BJ (cell line): ENCODE data around the gene SLC22A8. TPM values are rescaled to one million over a fixed set of nuclear protein-coding genes. Genes with fewer than 3 reads are reported as not detected.

ENCODE experiments used
- CTCF ChIA-PET: fragments of 350-600 bp; formaldehyde crosslinking; extraction: SDS; loops from one replicate; lab custom pipeline; 2021; ENCODE audit warnings: antibody characterized with exemption, inconsistent platforms; lab: Yijun Ruan, JAX
- POLR2A ChIA-PET: fragments of 300-600 bp; sonication (Branson Sonifier 250); formaldehyde crosslinking; extraction: SDS; loops from one replicate; lab custom pipeline; 2021; ENCODE audit warnings: antibody characterized with exemption; lab: Charles Lee
- DNase-seq: peaks from one replicate; pipeline ENCODE4 v3.0.0-alpha.2; 2011; ENCODE audit warnings: low read depth
- H3K27me3 ChIP-seq: 2 replicates; pipeline ENCODE4 v1.6.0; 2011; ENCODE audit warnings: low read length; ENCODE audit not compliant: control insufficient read depth, insufficient read depth
- H3K36me3 ChIP-seq: 2 replicates; pipeline ENCODE4 v1.5.1; 2011; ENCODE audit warnings: low read length; ENCODE audit not compliant: control insufficient read depth, insufficient read depth
- H3K4me3 ChIP-seq: 2 replicates; pipeline ENCODE4 v1.5.1; 2011; ENCODE audit warnings: low read depth, mild to moderate bottlenecking, control low read depth, low read length
- polyA plus RNA-seq: library from polyadenylated mRNA; depleted of rRNA; stranded (reverse); fragments of >200 nt; gene quantifications from 2 replicates; pipeline ENCODE4 v1.2.3, GENCODE V29; 2011
- TF ChIP-seq, protein P1 (sequence below): IDR thresholded peaks from 2 replicates; pipeline ENCODE4 v1.5.1; 2011; ENCODE audit warnings: low read depth, mild to moderate bottlenecking, control low read depth, inconsistent platforms, low read length, moderate library complexity; ENCODE audit not compliant: insufficient read depth

SLC22A8 gene
- polyA plus RNA-seq, 1 experiment: not detected

- no peaks in the 10 kb centered on the region for H3K36me3 ChIP-seq
- peaks cover 1% of the 10 kb centered on the region for H3K27me3 ChIP-seq
- CTCF ChIA-PET: interaction anchor here (0.5 to 3.4 kb wide), 3 partner anchors 9 to 286 kb away, joined by 4 to 21 read pairs (median 5); no protein-coding TSS in a partner anchor
- DNase-seq: no peak
- POLR2A ChIA-PET: no interaction called here
- no peak overlapping the region for H3K4me3 ChIP-seq
- TF ChIP-seq, protein P1, sequence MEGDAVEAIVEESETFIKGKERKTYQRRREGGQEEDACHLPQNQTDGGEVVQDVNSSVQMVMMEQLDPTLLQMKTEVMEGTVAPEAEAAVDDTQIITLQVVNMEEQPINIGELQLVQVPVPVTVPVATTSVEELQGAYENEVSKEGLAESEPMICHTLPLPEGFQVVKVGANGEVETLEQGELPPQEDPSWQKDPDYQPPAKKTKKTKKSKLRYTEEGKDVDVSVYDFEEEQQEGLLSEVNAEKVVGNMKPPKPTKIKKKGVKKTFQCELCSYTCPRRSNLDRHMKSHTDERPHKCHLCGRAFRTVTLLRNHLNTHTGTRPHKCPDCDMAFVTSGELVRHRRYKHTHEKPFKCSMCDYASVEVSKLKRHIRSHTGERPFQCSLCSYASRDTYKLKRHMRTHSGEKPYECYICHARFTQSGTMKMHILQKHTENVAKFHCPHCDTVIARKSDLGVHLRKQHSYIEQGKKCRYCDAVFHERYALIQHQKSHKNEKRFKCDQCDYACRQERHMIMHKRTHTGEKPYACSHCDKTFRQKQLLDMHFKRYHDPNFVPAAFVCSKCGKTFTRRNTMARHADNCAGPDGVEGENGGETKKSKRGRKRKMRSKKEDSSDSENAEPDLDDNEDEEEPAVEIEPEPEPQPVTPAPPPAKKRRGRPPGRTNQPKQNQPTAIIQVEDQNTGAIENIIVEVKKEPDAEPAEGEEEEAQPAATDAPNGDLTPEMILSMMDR: no peak
These were observed 1.1 kb downstream of the SLC22A8 start for GRCh38 chr11:63014408-63015055.

- no peak for DNase-seq
- CTCF ChIA-PET: interaction anchor here (3.4 kb wide), 1 partner anchor 11 kb away, joined by 21 read pairs; no protein-coding TSS in a partner anchor
- no peaks in the 10 kb centered on the region for H3K36me3 ChIP-seq
These were observed 2.8 kb downstream of the SLC22A8 start for GRCh38 chr11:63012839-63013238.

DNA sequence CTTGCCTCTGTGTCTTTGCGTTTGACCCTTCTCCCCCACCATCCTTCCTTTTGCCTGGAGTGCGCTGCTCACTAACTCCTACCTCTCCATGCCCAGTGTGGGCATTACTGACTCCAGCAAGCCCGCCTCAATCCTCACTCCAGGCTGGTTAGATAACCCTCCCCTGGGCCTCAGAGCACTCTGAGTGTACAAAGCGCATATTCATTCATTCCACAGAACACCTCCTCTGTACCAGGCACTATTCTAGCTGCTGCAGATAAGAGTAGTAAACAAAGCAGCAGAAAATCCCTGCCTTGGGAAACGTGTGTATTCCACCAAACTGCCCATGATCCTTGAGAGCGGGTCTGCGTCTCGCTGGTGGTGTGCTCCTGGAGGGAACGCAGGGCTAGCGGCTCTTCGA is 3.2 kb downstream of the SLC22A8 start:
- CTCF ChIA-PET: interaction anchor here (3.4 kb wide), 1 partner anchor 11 kb away, joined by 21 read pairs; no protein-coding TSS in a partner anchor
- H3K4me3 ChIP-seq: no peak overlapping the region
- no peaks in the 10 kb centered on the region for H3K36me3 ChIP-seq
- no peak for DNase-seq
- peaks cover 1% of the 10 kb centered on the region for H3K27me3 ChIP-seq
- POLR2A ChIA-PET: no interaction called here
- TF ChIP-seq, protein P1: no peak

More at GRCh38 chr11:63012839-63013238, 2.8 kb downstream of the SLC22A8 start:
- TF ChIP-seq, protein P1: no peak
- Histone ChIP-seq H3K27me3 (peaks cover 1% of the 10 kb centered on the region), H3K4me3 (no peak overlapping the region)
- POLR2A ChIA-PET: no interaction called here

DNA sequence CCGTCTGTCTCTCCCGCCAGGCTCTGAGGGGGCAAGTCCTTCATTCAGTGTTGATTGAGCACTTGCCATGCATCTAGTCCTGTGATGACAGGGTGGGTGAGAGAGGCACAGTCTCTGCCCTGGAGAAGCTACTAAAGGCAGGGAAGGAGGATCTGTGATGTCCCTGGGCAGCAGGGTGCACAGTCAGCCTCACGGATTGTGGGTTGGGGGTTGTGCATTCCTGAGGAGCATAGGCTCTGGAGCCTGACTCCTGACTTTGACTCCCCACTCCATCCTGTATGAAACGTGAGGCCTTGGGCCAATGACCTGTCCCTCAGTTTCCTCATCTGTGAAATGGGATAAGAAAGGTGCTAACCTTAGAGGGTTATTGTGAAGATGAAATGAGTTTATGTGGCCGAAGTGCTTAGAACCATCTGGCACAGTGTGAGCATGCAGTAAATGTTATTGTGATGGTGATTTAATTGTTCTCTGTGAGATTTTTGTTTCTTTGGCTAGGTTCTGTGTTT is 4.7 kb downstream of the SLC22A8 start:
- DNase-seq: no peak
- Histone ChIP-seq H3K36me3 (no peaks in the 10 kb centered on the region), H3K27me3 (peaks cover 3% of the 10 kb centered on the region), H3K4me3 (no peak overlapping the region)
- CTCF ChIA-PET: interaction anchor here (0.7 to 4.9 kb wide), 3 partner anchors 11 to 105 kb away, joined by 3 to 35 read pairs (median 25); no protein-coding TSS in a partner anchor
- TF ChIP-seq, protein P1: no peak
- POLR2A ChIA-PET: no interaction called here

GRCh38 chr11:63007920-63008319 is 7.7 kb downstream of the SLC22A8 start:
- CTCF ChIA-PET: interaction anchor here (1.1 to 4.9 kb wide), 3 partner anchors 11 to 101 kb away, joined by 5 to 35 read pairs (median 25); no protein-coding TSS in a partner anchor
- POLR2A ChIA-PET: no interaction called here

More at GRCh38 chr11:63007920-63008319, 7.7 kb downstream of the SLC22A8 start:
- DNase-seq: no peak
- TF ChIP-seq, protein P1: no peak
- Histone ChIP-seq H3K4me3 (no peak overlapping the region), H3K27me3 (peaks cover 4% of the 10 kb centered on the region; the same call in 1 of the 2 replicates), H3K36me3 (no peaks in the 10 kb centered on the region)
